HG03575 (cell line): ENCODE measurements around the gene ZBTB20.

ENCODE experiments used
- ATAC-seq: cut with Tn5 transposase; IDR thresholded peaks from one replicate; pipeline ENCODE4 v1.9.1; 2021; ENCODE audit not compliant: unreplicated experiment, insufficient number of reproducible peaks, low FRiP score; ENCODE audit errors: extremely low read depth

The ZBTB20 gene

DNA sequence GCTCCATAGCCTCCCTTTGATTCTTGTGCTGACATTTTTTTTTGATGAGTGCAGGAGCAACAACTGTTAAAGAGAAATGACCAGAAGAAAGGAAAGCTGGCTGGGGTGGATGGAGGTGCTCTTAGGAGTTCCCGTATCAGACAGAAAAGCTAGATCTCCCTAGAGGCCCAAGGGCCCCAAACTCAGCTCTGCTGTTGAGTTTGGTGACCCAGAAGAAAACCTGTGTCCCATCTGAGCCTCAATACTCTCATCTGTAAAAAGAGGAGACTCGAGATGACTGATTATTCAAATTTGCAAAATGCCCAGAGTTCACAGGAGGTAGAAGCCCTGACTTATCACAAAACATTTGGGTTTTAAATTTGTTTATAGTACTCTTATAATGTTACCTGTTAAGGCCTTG, 710.9 kb downstream of the ZBTB20 start:
- ATAC-seq: no peak

GRCh38 chr3:114435386-114436115, 711.5 kb downstream of the ZBTB20 start:
- ATAC-seq: no peak

GRCh38 chr3:114432310-114432709, 714.8 kb downstream of the ZBTB20 start:
- no peak for ATAC-seq

DNA sequence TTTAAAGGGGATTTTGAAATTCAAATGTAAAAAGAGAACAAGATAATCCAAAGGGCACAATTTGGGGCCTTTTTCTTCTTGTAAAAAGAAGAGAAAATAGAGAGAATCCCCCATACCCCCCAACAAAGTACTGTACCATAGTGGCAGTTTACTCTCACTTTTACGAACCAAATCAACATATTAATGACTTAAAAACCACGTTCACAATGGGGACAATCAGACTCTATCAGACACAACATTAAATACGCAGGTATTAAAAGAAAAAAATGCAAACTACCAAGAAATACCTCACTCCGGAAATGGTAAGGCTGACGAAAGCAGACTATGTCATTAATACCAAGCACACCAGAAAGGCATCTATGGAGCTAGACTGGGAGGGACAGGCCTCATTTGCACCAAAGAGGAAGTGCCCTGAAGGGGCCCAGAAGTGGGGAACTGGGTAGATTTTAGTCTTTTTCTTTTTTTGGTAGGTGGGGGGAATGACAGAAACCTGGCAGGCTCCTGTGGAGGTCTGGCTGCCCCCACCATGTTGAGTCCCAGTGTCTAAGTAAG, 719.0 kb downstream of the ZBTB20 start:
- ATAC-seq: no peak

DNA sequence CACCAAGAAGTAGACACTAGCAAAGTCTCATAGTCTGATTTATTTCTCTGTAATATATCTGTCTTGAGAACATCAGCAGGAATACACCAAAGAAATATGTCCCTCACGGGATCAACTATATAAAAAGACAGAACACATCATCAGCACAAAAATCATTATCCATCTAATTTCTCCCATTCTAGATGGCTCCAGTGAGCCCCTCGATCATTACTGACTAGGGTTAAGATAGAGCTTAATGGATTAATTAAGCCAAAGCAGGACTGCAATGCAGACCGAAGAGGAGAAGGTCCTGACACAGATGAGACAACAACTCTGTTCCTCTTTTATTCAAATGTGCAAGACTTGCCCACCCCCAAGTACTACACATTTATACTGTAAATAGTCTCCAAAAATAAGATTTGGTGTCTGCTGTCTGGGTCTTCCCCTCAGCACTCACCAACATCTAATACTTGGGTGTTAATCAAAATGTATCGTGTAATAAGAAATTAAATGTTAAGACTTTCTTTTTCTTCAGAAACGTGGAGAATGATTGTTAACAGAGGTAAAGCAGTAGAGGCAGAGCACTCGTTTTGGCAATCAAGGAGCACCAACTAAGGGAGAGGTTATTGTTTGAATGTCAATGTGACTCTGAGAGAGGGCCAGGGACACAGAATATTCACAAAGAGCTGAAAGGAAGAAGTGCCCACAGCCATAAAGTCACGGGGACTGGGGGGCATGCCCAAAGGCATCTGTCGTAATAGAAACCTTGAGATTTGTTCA, 719.6 kb downstream of the ZBTB20 start:
- no peak for ATAC-seq

- no peak for ATAC-seq
These were observed 722.8 kb downstream of the ZBTB20 start for GRCh38 chr3:114424337-114424736.

DNA sequence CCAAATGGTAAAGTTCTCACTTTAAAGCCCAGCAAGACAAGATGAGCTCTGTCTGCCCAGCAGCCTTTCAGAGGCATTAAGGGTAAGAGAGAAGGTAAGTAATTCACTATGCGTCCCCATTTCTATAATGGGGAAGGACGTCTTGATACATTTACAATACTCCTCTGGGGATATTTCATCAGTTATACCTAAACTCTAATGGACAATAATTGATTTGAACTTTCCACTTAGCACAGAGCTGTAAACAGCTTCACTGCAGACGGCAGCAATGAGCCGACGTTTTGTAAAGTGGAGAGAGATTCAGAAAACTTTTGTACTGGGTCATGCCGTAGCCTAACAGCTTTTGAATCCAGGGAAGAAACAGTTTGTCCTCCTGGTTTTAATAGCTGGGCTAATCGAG, 725.9 kb downstream of the ZBTB20 start:
- ATAC-seq: no peak

DNA sequence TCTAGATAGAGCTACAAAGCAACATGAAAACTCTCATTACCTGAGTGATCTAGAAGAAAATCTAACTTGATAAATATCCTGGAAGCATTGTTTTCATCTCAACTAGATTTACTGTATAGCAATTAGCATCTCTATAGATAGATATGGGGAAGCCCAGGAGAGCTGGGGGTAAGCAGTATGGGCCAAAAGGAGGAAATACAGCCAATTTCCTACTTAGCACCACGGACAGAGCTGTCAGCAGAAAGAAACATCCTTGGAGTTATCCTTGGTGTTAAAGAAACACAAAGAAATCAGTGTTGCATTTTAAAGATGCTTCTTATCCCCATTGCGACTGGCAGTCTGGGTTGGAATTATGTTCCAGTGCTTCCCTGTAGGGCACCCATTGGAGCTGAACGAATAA, 727.0 kb downstream of the ZBTB20 start:
- no peak for ATAC-seq

DNA sequence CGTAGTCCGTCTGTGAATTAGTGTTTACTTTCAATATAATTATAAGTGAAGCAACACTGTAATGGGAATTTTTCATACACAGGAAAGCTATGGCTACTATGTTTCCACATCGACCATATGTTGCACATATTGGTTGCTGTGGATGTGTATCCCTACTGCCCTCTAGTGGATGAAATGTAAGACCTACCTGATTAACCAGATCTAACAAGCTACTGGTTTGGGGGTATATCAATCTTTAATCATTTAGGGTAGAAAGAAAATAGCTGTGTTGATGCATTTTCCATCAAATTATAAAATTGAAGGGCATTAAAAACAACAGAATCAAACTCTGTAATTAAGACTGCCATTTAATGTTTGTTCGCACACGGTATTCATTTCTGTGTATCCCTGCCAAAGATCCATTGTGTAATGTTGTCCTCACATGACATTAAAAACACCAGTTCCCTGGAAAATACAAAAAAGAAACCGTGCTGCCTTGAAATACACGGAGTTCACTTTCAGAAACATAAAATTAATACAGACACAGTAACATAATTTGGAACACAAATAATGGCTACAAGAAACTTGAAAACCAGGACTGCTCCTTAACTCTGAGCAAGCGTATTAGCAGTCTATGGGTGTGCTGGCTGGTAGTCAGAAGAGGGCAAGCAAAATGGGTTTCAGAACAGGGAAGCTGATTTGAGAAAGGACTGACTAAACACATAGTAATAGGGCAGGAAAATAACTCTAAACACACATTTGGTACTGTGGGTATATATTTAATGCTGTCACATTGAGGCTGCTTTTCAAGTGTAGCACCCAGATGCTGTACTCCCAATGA, 728.2 kb downstream of the ZBTB20 start:
- peak; percentile 39 for ATAC-seq

GRCh38 chr3:114418107-114418506, 729.0 kb downstream of the ZBTB20 start:
- ATAC-seq: peak; percentile 64

GRCh38 chr3:114417675-114418074, 729.4 kb downstream of the ZBTB20 start:
- no peak for ATAC-seq

DNA sequence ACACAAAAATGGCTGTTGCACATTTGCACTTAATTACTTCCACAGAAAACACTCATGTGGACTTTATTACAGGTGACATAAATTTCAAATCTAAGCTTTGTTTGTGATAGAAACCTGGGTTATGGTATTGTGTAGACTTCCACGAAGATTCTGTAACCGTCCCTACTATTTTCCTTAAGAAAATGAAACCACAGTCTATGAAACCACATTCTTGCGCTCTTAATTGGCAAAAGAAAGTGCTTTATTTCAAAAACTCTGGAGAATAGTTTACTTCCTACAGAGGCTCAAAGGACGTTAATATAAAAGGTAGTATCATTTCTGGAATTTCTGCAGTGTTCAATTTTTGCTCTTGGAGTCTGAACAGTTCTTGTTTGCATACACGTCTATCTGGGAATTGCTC, 729.8 kb downstream of the ZBTB20 start:
- ATAC-seq: no peak

DNA sequence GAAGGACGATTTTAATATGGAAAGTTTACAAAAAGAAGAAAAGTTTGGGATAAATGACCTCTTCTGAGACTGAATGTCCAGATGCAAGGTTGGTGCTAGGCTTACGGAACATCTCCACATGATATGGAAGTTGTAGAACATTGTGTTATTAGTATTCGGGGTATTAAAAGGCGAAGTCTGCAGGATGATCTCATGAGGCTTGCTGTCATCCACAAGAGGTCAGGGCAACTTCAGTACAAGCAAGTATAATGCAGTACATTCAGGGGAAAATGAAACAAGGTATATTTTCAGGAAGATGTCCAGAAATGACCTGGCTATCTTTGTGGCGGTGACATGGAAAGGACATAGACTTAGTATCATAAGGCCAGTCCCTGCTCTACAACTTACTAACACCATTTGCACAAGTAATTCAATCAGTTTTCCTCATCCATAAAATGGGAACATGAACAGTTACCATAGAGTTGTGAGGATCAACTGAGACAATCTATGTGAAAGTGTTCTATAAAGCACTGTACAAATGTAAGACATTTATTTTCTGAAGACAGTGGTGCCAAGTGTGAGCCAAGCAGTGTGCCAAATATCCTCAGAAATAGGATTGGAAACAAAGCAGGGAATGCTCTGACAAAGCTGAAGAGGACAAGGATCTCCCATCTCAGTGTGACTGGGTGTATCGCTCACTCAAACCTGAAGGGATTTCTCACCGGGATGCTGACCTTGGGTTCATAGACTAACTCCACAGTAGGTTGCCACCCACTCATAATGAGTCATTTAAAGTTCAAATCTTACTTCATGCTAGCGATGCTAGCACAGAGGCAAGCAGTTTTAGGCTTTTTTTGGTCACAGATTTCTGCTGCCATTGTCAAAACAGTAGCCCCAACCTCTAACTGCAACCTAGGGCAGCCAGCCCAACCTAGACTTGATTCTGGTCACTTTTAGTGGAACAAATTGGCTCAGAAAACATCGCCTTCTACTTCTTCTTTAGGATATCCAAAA, 735.0 kb downstream of the ZBTB20 start:
- ATAC-seq: peak; percentile 46

GRCh38 chr3:114411190-114411668, 735.9 kb downstream of the ZBTB20 start:
- no peak for ATAC-seq

DNA sequence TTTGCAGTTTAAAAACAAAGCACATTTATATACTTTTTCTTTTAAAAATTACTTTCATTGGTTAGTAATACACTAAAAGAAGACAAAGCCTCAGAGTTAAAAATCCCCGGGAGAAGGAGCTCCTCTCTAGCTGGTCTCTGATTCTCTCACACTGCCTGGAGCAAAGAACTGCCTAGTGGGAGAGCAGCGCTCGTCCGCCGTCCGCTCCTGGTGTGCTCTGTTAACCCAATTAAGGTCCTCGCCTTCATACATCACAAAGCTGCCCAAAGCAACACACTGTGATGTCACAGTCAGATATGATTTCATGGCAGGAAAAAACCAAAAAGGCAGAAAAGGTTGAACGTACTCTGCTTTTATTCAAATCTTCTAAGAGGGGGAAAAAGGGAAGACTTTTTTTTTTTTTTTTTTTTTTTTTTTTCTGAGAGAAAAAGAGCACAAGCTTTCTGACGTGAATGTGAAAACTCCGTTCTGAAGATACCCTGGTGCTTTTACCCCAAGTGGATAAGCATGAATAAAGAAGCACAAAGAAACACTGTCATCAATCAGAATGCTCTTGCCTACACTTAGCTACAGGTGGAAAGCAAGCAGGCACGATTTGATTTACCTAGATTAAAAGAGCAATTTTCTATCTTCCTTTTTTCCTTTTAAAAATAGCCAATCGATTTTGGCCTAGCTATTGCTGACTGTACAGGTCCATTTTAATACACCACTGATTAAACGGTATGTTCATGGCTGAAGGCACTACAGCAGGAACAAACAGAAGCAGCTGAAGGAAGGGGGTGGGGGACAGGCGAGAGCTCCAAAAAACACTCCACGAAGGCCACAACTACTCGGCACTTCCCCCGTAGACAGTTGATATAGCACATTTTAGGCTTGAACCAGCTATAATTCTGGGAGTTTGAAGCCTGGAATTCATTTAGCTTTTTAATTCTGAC, 738.1 kb downstream of the ZBTB20 start:
- ATAC-seq: no peak

- no peak for ATAC-seq
These were observed 740.2 kb downstream of the ZBTB20 start for GRCh38 chr3:114406922-114407321.

DNA sequence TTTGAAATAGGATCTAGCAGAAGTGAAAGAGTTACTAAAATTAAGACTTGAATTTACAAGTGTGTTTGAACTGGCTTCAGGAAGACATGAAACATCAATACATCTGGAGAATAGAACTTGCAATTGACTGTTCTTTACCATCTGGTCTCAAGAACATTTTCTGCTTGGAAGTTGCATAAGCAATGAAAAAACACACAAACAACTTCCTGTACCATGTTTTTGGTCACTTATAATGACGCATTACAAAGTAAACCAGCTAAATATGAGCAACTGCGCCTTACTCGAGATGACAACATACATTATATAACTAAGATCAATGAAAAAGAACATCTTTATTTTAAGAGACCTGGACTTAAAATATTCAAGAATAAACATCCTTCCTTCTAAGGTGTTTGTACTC, 740.8 kb downstream of the ZBTB20 start:
- ATAC-seq: no peak
